Adrenal gland (tissue), 12 donors: ENCODE data around the gene KIF2C. TPM values are rescaled to one million over a fixed set of nuclear protein-coding genes. Genes with fewer than 3 reads are reported as not detected.
A peak's percentile ranks its signal among the peaks of the same experiment; 100 is the strongest.

Experiments used
- DNase-seq, 7 donors: peaks; one replicate each; pipeline ENCODE4 v3.0.0-alpha.2; 2019 to 2020
- H3K27ac ChIP-seq, 5 donors: fragments of 200-600 bp; sonication (generic) in 4 of 5; 1 replicate in 3 of 5; 2 replicates in 2 of 5; pipeline versions ENCODE4 v1.5.1 to v1.8.0; 2016 to 2020; ENCODE audit warnings: mild to moderate bottlenecking in 1 of 5
- H3K27me3 ChIP-seq: fragments of 200-600 bp; 2 replicates; pipeline ENCODE4 v1.8.0; 2021
- H3K36me3 ChIP-seq, 2 donors: fragments of 200-600 bp; replicated peaks in 1 of 2; 1 replicate in 1 of 2; 2 replicates in 1 of 2; pipeline versions ENCODE4 v1.5.1 to v1.8.0; 2018 to 2022
- H3K4me1 ChIP-seq, 2 donors: fragments of 200-600 bp; replicated peaks in 1 of 2; 1 replicate in 1 of 2; 2 replicates in 1 of 2; pipeline versions ENCODE4 v1.5.1 to v1.8.0; 2018 to 2021
- H3K4me3 ChIP-seq, 4 donors: fragments of 200-600 bp; sonication (generic) in 3 of 4; one replicate each; pipeline ENCODE4 v1.5.1; 2016 to 2018
- H3K9me3 ChIP-seq, 3 donors: fragments of 200-600 bp; sonication (generic) in 1 of 3; replicated peaks in 1 of 3; 1 replicate in 2 of 3; 2 replicates in 1 of 3; pipeline versions ENCODE4 v1.5.1 to v1.8.0; 2016 to 2021
- CTCF ChIP-seq, 6 experiments: fragments of 450-650 bp in 4 of 6; fragments of 200-600 bp in 2 of 6; sonication (generic) in 1 of 6; IDR thresholded peaks; 1 replicate in 5 of 6; 2 replicates in 1 of 6; pipeline versions ENCODE4 v1.5.1 to v1.8.0; 2016 to 2021; ENCODE audit warnings: antibody characterized with exemption in 6 of 6, mild to moderate bottlenecking in 2 of 6, moderate library complexity in 1 of 6
- POLR2A ChIP-seq, 2 donors: fragments of 450-650 bp; IDR thresholded peaks; one replicate each; pipeline ENCODE4 v1.6.1; 2017; ENCODE audit warnings: antibody characterized with exemption in 2 of 2, mild to moderate bottlenecking in 2 of 2, moderate library complexity in 1 of 2
- WGBS, 4 donors: extraction: QIAGEN DNeasy Blood & Tissue Kit in 2 of 4; methylation state at CpG; one replicate each; pipeline versions ENCODE4 v1.1.5 to v1.1.7; 2013 to 2017; 5-methylcytosine and 5-hydroxymethylcytosine counted together
- intact Hi-C, 2 donors: fragments of 100-400 bp; cut with DNase I; formaldehyde crosslinking; loops; one replicate each; pipeline versions ENCODE4 v1.14.1 to v1.15.0; 2022 to 2023
- polyA plus RNA-seq, 3 donors: library from polyadenylated mRNA; stranded (reverse); fragments of 200-250 nt in 2 of 3; fragments of 350-450 nt in 1 of 3; fragmentation: Illumina TruSeq in 1 of 3; extraction: RNeasy Lipid Tissue Mini Kit (QIAGEN cat#74804) in 1 of 3; gene quantifications; one replicate each; pipeline ENCODE4 v1.2.3, GENCODE V29; 2013 to 2014
- total RNA-seq, 9 donors: library from RNA; depleted of rRNA in 4 of 9; stranded (reverse); fragments of >200 nt in 4 of 9; fragments of 120-200 nt in 1 of 9; fragmentation: NEBNext Ultra II Directional in 1 of 9; extraction: Animal tissue kit (Norgen Biotek cat#: 25700) in 1 of 9; gene quantifications; one replicate each; pipeline versions ENCODE4 v1.1.0 to v1.2.4, GENCODE V29; 2013 to 2023
- donor health status: healthy with polysubstance abuse.
- donor health status: Bipolar disorder and iron deficiency.
- donor health status: DM: yes; HTN: yes; CAD: no.
- donor health status: DM: no; HTN: no; CAD: no.
- donor health status: DM: no; HTN: no; CAD: no.
- donor health status: DM: yes; HTN: yes; CAD: no.

Gene KIF2C
- total and polyA plus RNA-seq, 12 donors: 0.26 to 10.4 (median 1.4) TPM

- WGBS, 4 donors: 2 to 8% (median 3%) methylated on average over 14 of the region's 14 CpGs
- Histone ChIP-seq H3K9me3 (no peaks in the 10 kb centered on the region), H3K4me1 (peaks cover 6 to 11% of the 10 kb centered on the region in 2 donors), H3K27me3 (no peaks in the 10 kb centered on the region), H3K27ac (peak overlapping the region in 1 of 5 donors; percentile 92), H3K36me3 (no peaks in the 10 kb centered on the region), H3K4me3 (peak overlapping the region in 1 of 4 donors; percentile 69)
- DNase-seq: no peak
- intact Hi-C loops: loop anchor here in 1 of 2 donors (5.0 kb wide), 1 partner anchor 37 kb away; the partner anchor contains the start of gene RPS8
- no peak for TF ChIP-seq POLR2A (IDR thresholded peaks at IDR 0.05)
- TF ChIP-seq CTCF (IDR thresholded peaks at IDR 0.05): no peak
Measured at GRCh38 chr1:44740179-44740617, 561 bp downstream of the KIF2C start.

GRCh38 chr1:44743211-44743610, 3.6 kb downstream of the KIF2C start:
- no peak for TF ChIP-seq CTCF (IDR thresholded peaks at IDR 0.05)
- no peak for TF ChIP-seq POLR2A (IDR thresholded peaks at IDR 0.05)
- H3K36me3 ChIP-seq: no peaks in the 10 kb centered on the region
- intact Hi-C loops: loop anchor here in 1 of 2 donors (5.0 kb wide), 1 partner anchor 34 kb away; the partner anchor contains the start of gene RPS8
- peaks cover 6 to 11% of the 10 kb centered on the region in 2 donors for H3K4me1 ChIP-seq
- 75 to 91% (median 89%) methylated on average over 1 of the region's 1 CpG for WGBS, 4 donors
- no peak overlapping the region for H3K4me3 ChIP-seq
- H3K27me3 ChIP-seq: no peaks in the 10 kb centered on the region
- no peak for DNase-seq
- no peaks in the 10 kb centered on the region for H3K9me3 ChIP-seq
- no peak overlapping the region for H3K27ac ChIP-seq

GRCh38 chr1:44747878-44748277, 8.2 kb downstream of the KIF2C start:
- intact Hi-C loops: no loop called here
- H3K27me3 ChIP-seq: no peaks in the 10 kb centered on the region

GRCh38 chr1:44757420-44757819, 17.8 kb downstream of the KIF2C start:
- 93 to 99% (median 95%) methylated on average over 2 of the region's 2 CpGs for WGBS, 4 donors
- no peaks in the 10 kb centered on the region for H3K9me3 ChIP-seq
- H3K36me3 ChIP-seq: no peaks in the 10 kb centered on the region
- H3K27ac ChIP-seq: no peak overlapping the region
- intact Hi-C loops: no loop called here
- H3K27me3 ChIP-seq: no peaks in the 10 kb centered on the region
- H3K4me1 ChIP-seq: no peaks in the 10 kb centered on the region
- DNase-seq: no peak
- H3K4me3 ChIP-seq: no peak overlapping the region
- TF ChIP-seq POLR2A (IDR thresholded peaks at IDR 0.05): no peak

More at GRCh38 chr1:44747878-44748277, 8.2 kb downstream of the KIF2C start:
- Histone ChIP-seq H3K27ac (no peak overlapping the region), H3K36me3 (no peaks in the 10 kb centered on the region), H3K4me3 (no peak overlapping the region), H3K4me1 (no peaks in the 10 kb centered on the region), H3K9me3 (no peaks in the 10 kb centered on the region)
- TF ChIP-seq POLR2A (IDR thresholded peaks at IDR 0.05): no peak
- no peak for TF ChIP-seq CTCF (IDR thresholded peaks at IDR 0.05)
- WGBS, 4 donors: 85 to 98% (median 95%) methylated on average over 3 of the region's 3 CpGs
- DNase-seq: no peak

GRCh38 chr1:44759077-44759476, 19.4 kb downstream of the KIF2C start:
- H3K4me3 ChIP-seq: no peak overlapping the region
- intact Hi-C loops: no loop called here
- TF ChIP-seq CTCF (IDR thresholded peaks at IDR 0.05) (no peak), POLR2A (IDR thresholded peaks at IDR 0.05) (no peak)
- no peaks in the 10 kb centered on the region for H3K9me3 ChIP-seq
- no peak overlapping the region for H3K27ac ChIP-seq
- H3K36me3 ChIP-seq: no peaks in the 10 kb centered on the region
- no peaks in the 10 kb centered on the region for H3K27me3 ChIP-seq
- no peak for DNase-seq
- H3K4me1 ChIP-seq: no peaks in the 10 kb centered on the region
- WGBS, 4 donors: 89 to 95% (median 91%) methylated on average over 10 to 11 of the region's 11 CpGs
